Panc1 (cell line): ENCODE measurements around the gene NEGR1.

Source experiments
- CTCF ChIP-seq: fragments of 450-650 bp; IDR thresholded peaks from 2 replicates; pipeline ENCODE4 v1.5.1; 2017; ENCODE audit warnings: mild to moderate bottlenecking
- POLR2AphosphoS5 ChIP-seq: IDR thresholded peaks from 2 replicates; pipeline ENCODE4 v1.6.1; 2012; ENCODE audit warnings: mild to moderate bottlenecking, low read depth, low read length, moderate library complexity
- REST ChIP-seq, 2 experiments: IDR thresholded peaks; 2 replicates each; pipeline ENCODE4 v1.6.1; 2011 to 2012; ENCODE audit warnings: low read depth in 2 of 2, control low read depth in 1 of 2, low read length in 1 of 2, mild to moderate bottlenecking in 1 of 2, moderate library complexity in 1 of 2; ENCODE audit not compliant: insufficient read depth in 1 of 2
- TCF7L2 ChIP-seq: IDR thresholded peaks from 2 replicates; pipeline ENCODE4 v1.6.1; 2011; ENCODE audit warnings: mild to moderate bottlenecking, low read depth, low read length, inconsistent platforms

DNA sequence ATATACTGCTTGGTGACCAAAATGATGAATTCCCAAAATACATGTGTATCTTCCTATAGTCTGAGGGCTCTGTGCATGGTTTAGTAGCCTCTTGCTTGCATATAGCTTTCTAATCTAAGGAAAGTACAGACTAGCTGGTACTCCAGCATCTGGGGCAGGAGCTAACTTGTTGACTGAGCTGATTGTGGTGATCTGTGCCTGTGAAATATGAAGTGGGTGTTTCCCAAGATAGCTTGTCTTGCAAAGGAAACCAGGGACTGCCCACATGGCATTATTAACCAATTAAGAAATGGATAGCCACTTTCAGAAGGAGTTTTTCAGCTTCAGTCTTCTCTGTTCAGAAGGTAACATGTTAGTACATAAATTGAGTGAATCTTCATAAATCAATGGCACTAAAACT, 219.8 kb downstream of the NEGR1 start:
- TF ChIP-seq CTCF: no peak
- no peak for TF ChIP-seq POLR2AphosphoS5
- TF ChIP-seq TCF7L2: no peak
- no peak for TF ChIP-seq REST (IDR thresholded peaks at IDR 0.05; ENCODE audit: insufficient read depth in 1 of 2, low read depth in 2 of 2, low read length in 1 of 2)
